ENCODE data around the gene TBC1D3B. TPM values are rescaled to one million over a fixed set of nuclear protein-coding genes. Genes with fewer than 3 reads are reported as not detected.
"Not testable (repeated sequence)": the region's sequence is repeated elsewhere in the genome, so short reads cannot be mapped to it uniquely, and the experiment has no call there.

Gene TBC1D3B
- total RNA-seq, 2 experiments from 2014 or later: 2.0 to 2.6 TPM

GRCh38 chr17:36190549-36191330 lies 14.3 kb upstream of the TBC1D3B start:
- H3K36me3 Mint-ChIP-seq: not testable (repeated sequence)

GRCh38 chr17:36189993-36190392 lies 13.6 kb upstream of the TBC1D3B start:
- H3K27me3 Mint-ChIP-seq: peaks cover 60% of the 10 kb centered on the region
- DNase-seq, H3K36me3 Mint-ChIP-seq, H3K27ac Mint-ChIP-seq, H3K4me3 Mint-ChIP-seq, H3K9me3 Mint-ChIP-seq: not testable (repeated sequence)
- H3K4me1 Mint-ChIP-seq: peaks cover 23% of the 10 kb centered on the region

More at GRCh38 chr17:36190549-36191330, 14.3 kb upstream of the TBC1D3B start:
- H3K9me3 Mint-ChIP-seq, H3K4me3 Mint-ChIP-seq, H3K27ac Mint-ChIP-seq, DNase-seq: not testable (repeated sequence)
- H3K27me3 Mint-ChIP-seq: peaks cover 56% of the 10 kb centered on the region
- peaks cover 23% of the 10 kb centered on the region for H3K4me1 Mint-ChIP-seq

GRCh38 chr17:36188891-36189306 lies 12.5 kb upstream of the TBC1D3B start:
- DNase-seq: peak; percentile 39
- no peak overlapping the region for H3K4me3 Mint-ChIP-seq
- H3K9me3 Mint-ChIP-seq: no peaks in the 10 kb centered on the region

GRCh38 chr17:36187943-36188665 lies 11.7 kb upstream of the TBC1D3B start:
- not testable (repeated sequence) for DNase-seq, H3K36me3 Mint-ChIP-seq, H3K9me3 Mint-ChIP-seq, H3K4me3 Mint-ChIP-seq
- Mint-ChIP-seq H3K27me3 (peaks cover 75% of the 10 kb centered on the region), H3K27ac (peak overlapping the region; percentile 67), H3K4me1 (peaks cover 23% of the 10 kb centered on the region)

More at GRCh38 chr17:36188891-36189306, 12.5 kb upstream of the TBC1D3B start:
- H3K4me1 Mint-ChIP-seq: peaks cover 23% of the 10 kb centered on the region
- peaks cover 67% of the 10 kb centered on the region for H3K27me3 Mint-ChIP-seq
- H3K27ac Mint-ChIP-seq: peak overlapping the region; percentile 47
- H3K36me3 Mint-ChIP-seq: no peaks in the 10 kb centered on the region

- Mint-ChIP-seq H3K4me1 (peaks cover 19% of the 10 kb centered on the region), H3K27me3 (peaks cover 73% of the 10 kb centered on the region)
- DNase-seq, H3K4me3 Mint-ChIP-seq, H3K9me3 Mint-ChIP-seq, H3K36me3 Mint-ChIP-seq, H3K27ac Mint-ChIP-seq: not testable (repeated sequence)
These were observed 10.7 kb upstream of the TBC1D3B start for GRCh38 chr17:36186810-36187763.

- Mint-ChIP-seq H3K27ac (no peak overlapping the region), H3K4me1 (peaks cover 19% of the 10 kb centered on the region), H3K27me3 (peaks cover 78% of the 10 kb centered on the region), H3K36me3 (no peaks in the 10 kb centered on the region), H3K4me3 (no peak overlapping the region), H3K9me3 (no peaks in the 10 kb centered on the region)
- DNase-seq: no peak
These were observed 9.0 kb upstream of the TBC1D3B start for GRCh38 chr17:36185416-36185815.

- peaks cover 15% of the 10 kb centered on the region for H3K4me1 Mint-ChIP-seq
These were observed 7.8 kb upstream of the TBC1D3B start for GRCh38 chr17:36184023-36184765.

GRCh38 chr17:36183001-36183971 lies 6.8 kb upstream of the TBC1D3B start:
- Mint-ChIP-seq H3K36me3 (no peaks in the 10 kb centered on the region), H3K4me3 (no peak overlapping the region), H3K27me3 (peaks cover 72% of the 10 kb centered on the region), H3K9me3 (no peaks in the 10 kb centered on the region), H3K27ac (no peak overlapping the region), H3K4me1 (peaks cover 8% of the 10 kb centered on the region)
- peak; percentile 32 for DNase-seq

More at GRCh38 chr17:36184023-36184765, 7.8 kb upstream of the TBC1D3B start:
- Mint-ChIP-seq H3K4me3 (no peak overlapping the region), H3K9me3 (no peaks in the 10 kb centered on the region), H3K27me3 (peaks cover 76% of the 10 kb centered on the region), H3K27ac (no peak overlapping the region), H3K36me3 (no peaks in the 10 kb centered on the region)
- no peak for DNase-seq

GRCh38 chr17:36182176-36183000 lies 6.0 kb upstream of the TBC1D3B start:
- H3K27ac Mint-ChIP-seq: no peak overlapping the region
- H3K4me3 Mint-ChIP-seq: no peak overlapping the region
- no peak for DNase-seq
- no peaks in the 10 kb centered on the region for H3K9me3 Mint-ChIP-seq
- H3K4me1 Mint-ChIP-seq: peaks cover 4% of the 10 kb centered on the region
- peaks cover 63% of the 10 kb centered on the region for H3K27me3 Mint-ChIP-seq
- H3K36me3 Mint-ChIP-seq: no peaks in the 10 kb centered on the region

GRCh38 chr17:36181446-36182175 lies 5.2 kb upstream of the TBC1D3B start:
- H3K27ac Mint-ChIP-seq, H3K36me3 Mint-ChIP-seq, DNase-seq, H3K9me3 Mint-ChIP-seq, H3K4me3 Mint-ChIP-seq, H3K4me1 Mint-ChIP-seq: not testable (repeated sequence)
- peaks cover 55% of the 10 kb centered on the region for H3K27me3 Mint-ChIP-seq

GRCh38 chr17:36168836-36169235 lies 7.6 kb downstream of the TBC1D3B start:
- not testable (repeated sequence) for H3K27me3 Mint-ChIP-seq, H3K36me3 Mint-ChIP-seq, H3K9me3 Mint-ChIP-seq, H3K27ac Mint-ChIP-seq, DNase-seq, H3K4me1 Mint-ChIP-seq, H3K4me3 Mint-ChIP-seq

- no peaks in the 10 kb centered on the region for H3K36me3 Mint-ChIP-seq
- H3K9me3 Mint-ChIP-seq: no peaks in the 10 kb centered on the region
- no peak overlapping the region for H3K27ac Mint-ChIP-seq
- H3K4me1 Mint-ChIP-seq: peaks cover 8% of the 10 kb centered on the region
- peaks cover 44% of the 10 kb centered on the region for H3K27me3 Mint-ChIP-seq
- no peak overlapping the region for H3K4me3 Mint-ChIP-seq
- DNase-seq: no peak
These were observed 22.4 kb downstream of the TBC1D3B start for GRCh38 chr17:36153895-36154610.
